ENCODE results near the gene AP5M1.

The AP5M1 gene

DNA sequence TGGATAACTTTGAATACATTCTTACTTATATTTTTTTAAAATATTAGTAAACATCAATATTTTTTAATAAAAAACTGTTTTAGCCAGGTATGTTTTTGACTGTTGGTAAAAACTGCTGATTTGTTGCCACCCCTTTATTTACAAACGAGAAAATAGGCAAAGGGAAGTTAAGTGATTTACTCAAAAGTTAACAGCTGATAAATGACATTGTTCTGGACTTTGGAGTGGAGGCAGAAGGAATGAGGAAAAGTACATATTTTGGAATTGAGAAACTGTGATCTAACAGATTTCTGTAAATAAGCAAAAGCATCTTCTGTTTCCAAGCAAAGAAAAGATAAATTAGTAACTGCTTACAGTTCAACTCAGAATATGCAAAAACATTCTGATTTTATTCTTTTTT, 4.5 kb downstream of the AP5M1 start:
- TF ChIP-seq GLIS3 (CRISPR knock-in tag; IDR thresholded peaks at IDR 0.05) (no peak), ZNF565 (CRISPR knock-in tag; conservative IDR thresholded peaks at IDR 0.05; ENCODE audit: low read depth) (no peak), SNAI2 (CRISPR knock-in tag; IDR thresholded peaks at IDR 0.05) (no peak), TOX (CRISPR knock-in tag; IDR thresholded peaks at IDR 0.05; ENCODE audit: borderline replicate concordance) (no peak), PATZ1 (CRISPR knock-in tag; IDR thresholded peaks at IDR 0.05; ENCODE audit: borderline replicate concordance) (no peak), ZC3H10 (CRISPR knock-in tag; IDR thresholded peaks at IDR 0.05) (no peak), TCF4 (CRISPR knock-in tag; IDR thresholded peaks at IDR 0.05; ENCODE audit: borderline replicate concordance) (no peak), ZNF70 (CRISPR knock-in tag; IDR thresholded peaks at IDR 0.05) (no peak), RARB (CRISPR knock-in tag; IDR thresholded peaks at IDR 0.05) (no peak), BACH2 (CRISPR knock-in tag; IDR thresholded peaks at IDR 0.05; ENCODE audit: borderline replicate concordance) (no peak)
- TF ChIP-seq, protein P1, sequence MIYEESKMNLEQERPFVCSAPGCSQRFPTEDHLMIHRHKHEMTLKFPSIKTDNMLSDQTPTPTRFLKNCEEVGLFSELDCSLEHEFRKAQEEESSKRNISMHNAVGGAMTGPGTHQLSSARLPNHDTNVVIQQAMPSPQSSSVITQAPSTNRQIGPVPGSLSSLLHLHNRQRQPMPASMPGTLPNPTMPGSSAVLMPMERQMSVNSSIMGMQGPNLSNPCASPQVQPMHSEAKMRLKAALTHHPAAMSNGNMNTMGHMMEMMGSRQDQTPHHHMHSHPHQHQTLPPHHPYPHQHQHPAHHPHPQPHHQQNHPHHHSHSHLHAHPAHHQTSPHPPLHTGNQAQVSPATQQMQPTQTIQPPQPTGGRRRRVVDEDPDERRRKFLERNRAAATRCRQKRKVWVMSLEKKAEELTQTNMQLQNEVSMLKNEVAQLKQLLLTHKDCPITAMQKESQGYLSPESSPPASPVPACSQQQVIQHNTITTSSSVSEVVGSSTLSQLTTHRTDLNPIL (CRISPR knock-in tag; IDR thresholded peaks at IDR 0.05; ENCODE audit: low read depth): no peak
- TF ChIP-seq, protein P2, sequence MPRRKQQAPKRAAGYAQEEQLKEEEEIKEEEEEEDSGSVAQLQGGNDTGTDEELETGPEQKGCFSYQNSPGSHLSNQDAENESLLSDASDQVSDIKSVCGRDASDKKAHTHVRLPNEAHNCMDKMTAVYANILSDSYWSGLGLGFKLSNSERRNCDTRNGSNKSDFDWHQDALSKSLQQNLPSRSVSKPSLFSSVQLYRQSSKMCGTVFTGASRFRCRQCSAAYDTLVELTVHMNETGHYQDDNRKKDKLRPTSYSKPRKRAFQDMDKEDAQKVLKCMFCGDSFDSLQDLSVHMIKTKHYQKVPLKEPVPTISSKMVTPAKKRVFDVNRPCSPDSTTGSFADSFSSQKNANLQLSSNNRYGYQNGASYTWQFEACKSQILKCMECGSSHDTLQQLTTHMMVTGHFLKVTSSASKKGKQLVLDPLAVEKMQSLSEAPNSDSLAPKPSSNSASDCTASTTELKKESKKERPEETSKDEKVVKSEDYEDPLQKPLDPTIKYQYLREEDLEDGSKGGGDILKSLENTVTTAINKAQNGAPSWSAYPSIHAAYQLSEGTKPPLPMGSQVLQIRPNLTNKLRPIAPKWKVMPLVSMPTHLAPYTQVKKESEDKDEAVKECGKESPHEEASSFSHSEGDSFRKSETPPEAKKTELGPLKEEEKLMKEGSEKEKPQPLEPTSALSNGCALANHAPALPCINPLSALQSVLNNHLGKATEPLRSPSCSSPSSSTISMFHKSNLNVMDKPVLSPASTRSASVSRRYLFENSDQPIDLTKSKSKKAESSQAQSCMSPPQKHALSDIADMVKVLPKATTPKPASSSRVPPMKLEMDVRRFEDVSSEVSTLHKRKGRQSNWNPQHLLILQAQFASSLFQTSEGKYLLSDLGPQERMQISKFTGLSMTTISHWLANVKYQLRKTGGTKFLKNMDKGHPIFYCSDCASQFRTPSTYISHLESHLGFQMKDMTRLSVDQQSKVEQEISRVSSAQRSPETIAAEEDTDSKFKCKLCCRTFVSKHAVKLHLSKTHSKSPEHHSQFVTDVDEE (CRISPR knock-in tag; IDR thresholded peaks at IDR 0.05): no peak
- TF ChIP-seq, protein P3, sequence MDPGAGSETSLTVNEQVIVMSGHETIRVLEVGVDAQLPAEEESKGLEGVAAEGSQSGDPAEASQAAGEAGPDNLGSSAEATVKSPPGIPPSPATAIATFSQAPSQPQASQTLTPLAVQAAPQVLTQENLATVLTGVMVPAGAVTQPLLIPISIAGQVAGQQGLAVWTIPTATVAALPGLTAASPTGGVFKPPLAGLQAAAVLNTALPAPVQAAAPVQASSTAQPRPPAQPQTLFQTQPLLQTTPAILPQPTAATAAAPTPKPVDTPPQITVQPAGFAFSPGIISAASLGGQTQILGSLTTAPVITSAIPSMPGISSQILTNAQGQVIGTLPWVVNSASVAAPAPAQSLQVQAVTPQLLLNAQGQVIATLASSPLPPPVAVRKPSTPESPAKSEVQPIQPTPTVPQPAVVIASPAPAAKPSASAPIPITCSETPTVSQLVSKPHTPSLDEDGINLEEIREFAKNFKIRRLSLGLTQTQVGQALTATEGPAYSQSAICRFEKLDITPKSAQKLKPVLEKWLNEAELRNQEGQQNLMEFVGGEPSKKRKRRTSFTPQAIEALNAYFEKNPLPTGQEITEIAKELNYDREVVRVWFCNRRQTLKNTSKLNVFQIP (CRISPR knock-in tag; IDR thresholded peaks at IDR 0.05; ENCODE audit: borderline replicate concordance, low read depth): no peak
- no peak for ATAC-seq

DNA sequence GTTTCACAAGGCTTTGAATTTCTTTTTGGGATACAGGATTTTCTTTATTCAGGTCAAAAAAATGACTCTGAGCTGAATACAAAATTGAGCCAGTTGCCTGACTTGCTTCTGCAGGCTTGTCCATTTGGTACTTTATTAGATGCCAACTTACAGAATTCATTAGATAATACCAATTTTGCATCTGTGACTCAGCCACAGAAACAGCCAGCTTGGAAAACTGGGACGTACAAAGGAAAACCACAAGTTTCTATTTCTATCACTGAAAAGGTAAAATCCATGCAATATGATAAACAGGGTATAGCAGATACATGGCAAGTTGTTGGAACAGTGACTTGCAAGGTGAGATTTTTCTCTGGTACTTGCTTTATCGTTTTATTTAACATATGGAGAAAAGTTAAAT, 5.8 kb downstream of the AP5M1 start:
- no peak for TF ChIP-seq TOX (CRISPR knock-in tag; IDR thresholded peaks at IDR 0.05; ENCODE audit: borderline replicate concordance)
- no peak for ATAC-seq

GRCh38 chr14:57275023-57275664, 6.4 kb downstream of the AP5M1 start:
- TF ChIP-seq ESRRG (CRISPR knock-in tag; IDR thresholded peaks at IDR 0.05) (no peak), OSR1 (CRISPR knock-in tag; IDR thresholded peaks at IDR 0.05) (no peak), ZC3H10 (CRISPR knock-in tag; IDR thresholded peaks at IDR 0.05) (no peak), BACH2 (CRISPR knock-in tag; IDR thresholded peaks at IDR 0.05; ENCODE audit: borderline replicate concordance) (no peak), ARNTL (CRISPR knock-in tag; IDR thresholded peaks at IDR 0.05; ENCODE audit: borderline replicate concordance, low read depth) (no peak), TOX (CRISPR knock-in tag; IDR thresholded peaks at IDR 0.05; ENCODE audit: borderline replicate concordance) (no peak), ZFP30 (CRISPR knock-in tag; IDR thresholded peaks at IDR 0.05) (no peak), TCF4 (CRISPR knock-in tag; IDR thresholded peaks at IDR 0.05; ENCODE audit: borderline replicate concordance) (no peak), PATZ1 (CRISPR knock-in tag; IDR thresholded peaks at IDR 0.05; ENCODE audit: borderline replicate concordance) (no peak), PPARA (CRISPR knock-in tag; IDR thresholded peaks at IDR 0.05; ENCODE audit: borderline replicate concordance) (no peak), CSRNP3 (CRISPR knock-in tag; IDR thresholded peaks at IDR 0.05) (no peak), ZFP3 (CRISPR knock-in tag; IDR thresholded peaks at IDR 0.05) (no peak), ZNF8 (CRISPR knock-in tag; IDR thresholded peaks at IDR 0.05) (no peak)
- TF ChIP-seq, protein P1 (CRISPR knock-in tag; IDR thresholded peaks at IDR 0.05; ENCODE audit: low read depth): no peak
- TF ChIP-seq, protein P2 (CRISPR knock-in tag; IDR thresholded peaks at IDR 0.05): no peak
- ATAC-seq: no peak

Data from SK-N-SH treated with all-trans-retinoic acid at 6 μM for 48 hours (cell line).